H1 (cell line): ENCODE measurements around the gene ESRP2. TPM values are rescaled to one million over a fixed set of nuclear protein-coding genes. Genes with fewer than 3 reads are reported as not detected.

Experiments used
- CTCF ChIA-PET: fragments of 300-600 bp; sonication (Branson Sonifier 250); formaldehyde crosslinking; loops from one replicate; lab custom pipeline; 2021; ENCODE audit not compliant: partially characterized antibody; lab: Charles Lee
- POLR2A ChIA-PET: fragments of 300-600 bp; sonication (Branson Sonifier 250); formaldehyde crosslinking; loops from one replicate; lab custom pipeline; 2021; ENCODE audit warnings: inconsistent platforms; ENCODE audit not compliant: partially characterized antibody; lab: Charles Lee
- DNase-seq, 2 experiments: peaks; one replicate each; pipeline versions ENCODE4 v3.0.0 to v3.0.0-alpha.2; 2010 to 2022; ENCODE audit warnings: low spot score in 2 of 2, low read depth in 1 of 2, mixed read lengths in 1 of 2
- FAIRE-seq: peaks from 2 replicates; lab custom pipeline; 2011; peaks lifted over from hg19 to GRCh38; lab: Jason Lieb, UNC
- H2AFZ ChIP-seq: 2 replicates; pipeline ENCODE4 v1.8.1; 2012; ENCODE audit warnings: low read length, inconsistent platforms
- H2AK5ac ChIP-seq: 2 replicates; pipeline ENCODE4 v1.6.1; 2013; ENCODE audit warnings: low read depth, low read length
- H2BK120ac ChIP-seq: replicated peaks from 2 replicates; pipeline ENCODE3; 2013; ENCODE audit warnings: low read depth, low read length, inconsistent platforms
- H2BK12ac ChIP-seq: 2 replicates; pipeline ENCODE4 v1.6.1; 2013; ENCODE audit warnings: low read depth, low read length
- H2BK15ac ChIP-seq: 2 replicates; pipeline ENCODE4 v1.6.1; 2013; ENCODE audit warnings: low read length
- H2BK20ac ChIP-seq: 2 replicates; pipeline ENCODE4 v1.6.1; 2013; ENCODE audit warnings: low read length
- H2BK5ac ChIP-seq: 2 replicates; pipeline ENCODE4 v1.6.1; 2013; ENCODE audit warnings: low read depth, low read length
- H3K14ac ChIP-seq: 2 replicates; pipeline ENCODE4 v1.6.1; 2013; ENCODE audit warnings: inconsistent platforms; ENCODE audit not compliant: insufficient read length
- H3K18ac ChIP-seq: 2 replicates; pipeline ENCODE4 v1.6.1; 2013; ENCODE audit warnings: low read length; ENCODE audit errors: extremely low read depth
- H3K23ac ChIP-seq: 2 replicates; pipeline ENCODE4 v1.6.1; 2013; ENCODE audit warnings: inconsistent platforms; ENCODE audit not compliant: insufficient read length
- H3K23me2 ChIP-seq: 2 replicates; pipeline ENCODE4 v1.6.1; 2013; ENCODE audit warnings: low read depth, low read length
- H3K27ac ChIP-seq: 2 replicates; pipeline ENCODE4 v1.6.1; 2011; ENCODE audit warnings: low read depth, low read length, inconsistent platforms
- H3K27me3 ChIP-seq, 4 experiments: replicated peaks in 1 of 4; 1 replicate in 1 of 4; 2 replicates in 3 of 4; pipeline versions ENCODE4 v1.6.1 to v1.8.1; 2011 to 2013; ENCODE audit warnings: low read length in 3 of 4, mild to moderate bottlenecking in 3 of 4, inconsistent platforms in 2 of 4, mixed read lengths in 2 of 4, moderate library complexity in 1 of 4; ENCODE audit not compliant: control insufficient read depth in 3 of 4, insufficient read depth in 3 of 4; ENCODE audit errors: extremely low read depth in 1 of 4
- H3K36me3 ChIP-seq, 4 experiments: 2 replicates each; pipeline versions ENCODE4 v1.6.1 to v1.8.1; 2011 to 2013; ENCODE audit warnings: mild to moderate bottlenecking in 4 of 4, low read length in 3 of 4, moderate library complexity in 2 of 4, control low read depth in 1 of 4, inconsistent platforms in 1 of 4; ENCODE audit not compliant: insufficient read depth in 4 of 4, control insufficient read depth in 2 of 4
- H3K4ac ChIP-seq: replicated peaks from 2 replicates; pipeline ENCODE3; 2013; ENCODE audit warnings: low read length, low read depth, mixed read lengths, inconsistent platforms; ENCODE audit not compliant: insufficient read length
- H3K4me1 ChIP-seq, 4 experiments: replicated peaks in 1 of 4; 1 replicate in 1 of 4; 2 replicates in 3 of 4; pipeline versions ENCODE4 v1.6.1 to v1.8.1; 2011 to 2013; ENCODE audit warnings: low read length in 3 of 4, inconsistent platforms in 2 of 4, mixed read lengths in 1 of 4; ENCODE audit not compliant: insufficient read depth in 4 of 4, control insufficient read depth in 3 of 4
- H3K4me2 ChIP-seq, 2 experiments: 2 replicates each; pipeline versions ENCODE4 v1.6.1 to v1.8.1; 2011 to 2013; ENCODE audit warnings: low read depth in 2 of 2, low read length in 2 of 2, control low read depth in 1 of 2, inconsistent platforms in 1 of 2, mild to moderate bottlenecking in 1 of 2; ENCODE audit not compliant: insufficient read depth in 1 of 2
- H3K4me3 ChIP-seq, 4 experiments: fragments of 200-600, 300-600 bp in 1 of 4; sonication (generic), shearing (Covaris generic), sonication (Bioruptor Twin) in 1 of 4; 2 replicates each; pipeline versions ENCODE4 v1.5.1 to v1.8.1; 2011 to 2016; ENCODE audit warnings: low read length in 4 of 4, low read depth in 3 of 4, control low read depth in 2 of 4, inconsistent platforms in 2 of 4, mild to moderate bottlenecking in 2 of 4, mixed read lengths in 1 of 4, moderate library complexity in 1 of 4; ENCODE audit not compliant: insufficient read depth in 2 of 4; ENCODE audit errors: extremely low read depth in 1 of 4
- H3K56ac ChIP-seq: replicated peaks from 2 replicates; pipeline ENCODE3; 2013; ENCODE audit warnings: low read depth, mild to moderate bottlenecking, mixed read lengths, low read length, inconsistent platforms; ENCODE audit not compliant: insufficient read length
- H3K79me1 ChIP-seq: 2 replicates; pipeline ENCODE4 v1.6.1; 2013; ENCODE audit warnings: low read depth, low read length, control low read depth
- H3K79me2 ChIP-seq, 2 experiments: 2 replicates each; pipeline versions ENCODE4 v1.6.1 to v1.8.1; 2012 to 2013; ENCODE audit warnings: low read length in 2 of 2, mild to moderate bottlenecking in 2 of 2, inconsistent platforms in 1 of 2; ENCODE audit not compliant: insufficient read depth in 2 of 2, control insufficient read depth in 1 of 2
- H3K9ac ChIP-seq, 4 experiments: replicated peaks in 1 of 4; 1 replicate in 1 of 4; 2 replicates in 3 of 4; pipeline versions ENCODE4 v1.6.1 to v1.8.1; 2011 to 2013; ENCODE audit warnings: low read depth in 3 of 4, low read length in 3 of 4, control low read depth in 2 of 4, mild to moderate bottlenecking in 2 of 4, moderate library complexity in 2 of 4, inconsistent platforms in 1 of 4; ENCODE audit errors: extremely low read depth in 1 of 4
- H3K9me3 ChIP-seq, 2 experiments: 2 replicates each; pipeline versions ENCODE4 v1.6.1 to v1.8.1; 2012 to 2013; ENCODE audit warnings: mild to moderate bottlenecking in 2 of 2, moderate library complexity in 2 of 2, control low read depth in 1 of 2, inconsistent platforms in 1 of 2, low read depth in 1 of 2, low read length in 1 of 2, mixed read lengths in 1 of 2; ENCODE audit not compliant: insufficient read depth in 2 of 2
- H4K20me1 ChIP-seq, 2 experiments: replicated peaks in 1 of 2; 2 replicates each; pipeline versions ENCODE3 to v1.8.1; 2011 to 2013; ENCODE audit warnings: inconsistent platforms in 2 of 2, low read length in 2 of 2, mild to moderate bottlenecking in 1 of 2; ENCODE audit not compliant: insufficient read depth in 2 of 2, control insufficient read depth in 1 of 2
- H4K5ac ChIP-seq: 2 replicates; pipeline ENCODE4 v1.6.1; 2013; ENCODE audit warnings: low read length, low read depth, mixed read lengths, inconsistent platforms; ENCODE audit not compliant: insufficient read length
- H4K8ac ChIP-seq: 2 replicates; pipeline ENCODE4 v1.8.0; 2013; ENCODE audit warnings: mild to moderate bottlenecking, moderate library complexity, low read length, inconsistent platforms; ENCODE audit not compliant: insufficient read depth; ENCODE audit errors: extremely low read depth
- H4K91ac ChIP-seq: replicated peaks from 2 replicates; pipeline ENCODE3; 2013; ENCODE audit warnings: low read length, mixed read lengths, inconsistent platforms; ENCODE audit not compliant: insufficient read length
- ASH2L ChIP-seq: fragments of 200-600, 300-600 bp; sonication (generic); IDR thresholded peaks from one replicate; pipeline ENCODE4 v1.7.1; 2017; ENCODE audit warnings: low read length
- JUN ChIP-seq: IDR thresholded peaks from 2 replicates; pipeline ENCODE4 v1.6.1; 2011; ENCODE audit warnings: low read depth, mild to moderate bottlenecking, improper control_type of control experiment, low read length
- USF2 ChIP-seq: IDR thresholded peaks from 2 replicates; pipeline ENCODE4 v1.6.1; 2011; ENCODE audit warnings: low read length, improper control_type of control experiment
- ZNF274 ChIP-seq: IDR thresholded peaks from 2 replicates; pipeline ENCODE4 v1.7.0; 2012; ENCODE audit warnings: low read length, borderline replicate concordance; ENCODE audit errors: extremely low read depth
- WGBS, 2 experiments: shearing (Covaris generic) in 1 of 2; methylation state at CpG; one replicate each; pipeline versions ENCODE4 v1.1.6 to v1.1.7; 2013 to 2015; ENCODE audit warnings: low lambda C conversion rate in 2 of 2, mixed read lengths in 2 of 2, inconsistent platforms in 1 of 2, low coverage in 1 of 2, missing lambda C conversion rate in 1 of 2; ENCODE audit not compliant: insufficient replicate concordance in 2 of 2, insufficient coverage in 1 of 2, insufficient read length in 1 of 2; ENCODE audit errors: extremely low coverage in 1 of 2, missing lambda C conversion rate in 1 of 2; 5-methylcytosine and 5-hydroxymethylcytosine counted together
- polyA plus RNA-seq, 7 experiments: library from polyadenylated mRNA; depleted of rRNA in 3 of 7; stranded (reverse) in 5 of 7; unstranded in 2 of 7; fragments of >200 nt in 5 of 7; fragments of 200-250 nt in 2 of 7; gene quantifications; 1 replicate in 5 of 7; 2 replicates in 1 of 7; 4 replicates in 1 of 7; pipeline versions ENCODE4 v1.2.1 to v1.2.3, GENCODE V29; 2011 to 2013; ENCODE audit warnings: missing spikeins in 2 of 7, mixed read lengths in 2 of 7
- total RNA-seq: library from RNA; stranded (reverse); fragmentation: NEBNext Ultra II Directional; extraction: Animal tissue kit (Norgen Biotek cat#: 25700); gene quantifications from 2 replicates; pipeline ENCODE4 v1.2.1, GENCODE V29; 2021

Gene ESRP2
- total and polyA plus RNA-seq, 2 of the 8 experiments (the other 6 are each of a cell fraction or from before 2014, with no cell fraction given): 35.1 to 45.8 TPM

- Histone ChIP-seq H3K23ac (no peak overlapping the region), H3K9me3 (no peaks in the 10 kb centered on the region), H4K20me1 (peaks cover 6 to 15% of the 10 kb centered on the region in 2 experiments), H2AFZ (no peak overlapping the region), H3K4me3 (no peak overlapping the region), H2AK5ac (no peak overlapping the region), H3K36me3 (peaks cover 9 to 40% (median 27%) of the 10 kb centered on the region in 4 experiments), H3K79me1 (no peaks in the 10 kb centered on the region; the same call in 1 of the 2 replicates), H3K27me3 (no peaks in the 10 kb centered on the region), H2BK15ac (no peak overlapping the region), H4K91ac (no peak overlapping the region), H3K27ac (no peak overlapping the region), H4K8ac (no peak overlapping the region), H2BK5ac (no peak overlapping the region), H3K9ac (no peak overlapping the region), H3K14ac (no peak overlapping the region), H3K4me1 (no peaks in the 10 kb centered on the region), H3K79me2 (peaks cover 0 to under 1% of the 10 kb centered on the region in 2 experiments; a peak in 1 of 4 replicates), H3K4ac (no peak overlapping the region), H2BK12ac (no peak overlapping the region), H2BK120ac (no peak overlapping the region), H3K4me2 (no peak overlapping the region), H3K18ac (no peak overlapping the region), H2BK20ac (no peak overlapping the region), H4K5ac (no peak overlapping the region), H3K56ac (no peak overlapping the region), H3K23me2 (no peaks in the 10 kb centered on the region)
- POLR2A ChIA-PET: interaction anchor here (0.6 to 4.4 kb wide), 7 partner anchors 9 to 351 kb away, joined by 3 to 20 read pairs (median 3); partner anchors contain the start of gene NFATC3
- 94% methylated on average over 2 of the region's 2 CpGs; no CpG with 5 or more reads in 1 of the 2 experiments for WGBS, 2 experiments
- DNase-seq: no peak
- no peak for TF ChIP-seq JUN
- TF ChIP-seq ZNF274: no peak
- TF ChIP-seq ASH2L: no peak
- no peak for TF ChIP-seq USF2
- FAIRE-seq: no peak
- CTCF ChIA-PET: interaction anchor here (0.6 to 5.6 kb wide), 24 partner anchors 8 to 294 kb away, joined by 3 to 68 read pairs (median 4); partner anchors contain the start of gene NFATC3
Measured at GRCh38 chr16:68227850-68228553, 7.9 kb downstream of the ESRP2 start.
